ENCODE data around the gene AMDHD1.

AMDHD1 gene

DNA sequence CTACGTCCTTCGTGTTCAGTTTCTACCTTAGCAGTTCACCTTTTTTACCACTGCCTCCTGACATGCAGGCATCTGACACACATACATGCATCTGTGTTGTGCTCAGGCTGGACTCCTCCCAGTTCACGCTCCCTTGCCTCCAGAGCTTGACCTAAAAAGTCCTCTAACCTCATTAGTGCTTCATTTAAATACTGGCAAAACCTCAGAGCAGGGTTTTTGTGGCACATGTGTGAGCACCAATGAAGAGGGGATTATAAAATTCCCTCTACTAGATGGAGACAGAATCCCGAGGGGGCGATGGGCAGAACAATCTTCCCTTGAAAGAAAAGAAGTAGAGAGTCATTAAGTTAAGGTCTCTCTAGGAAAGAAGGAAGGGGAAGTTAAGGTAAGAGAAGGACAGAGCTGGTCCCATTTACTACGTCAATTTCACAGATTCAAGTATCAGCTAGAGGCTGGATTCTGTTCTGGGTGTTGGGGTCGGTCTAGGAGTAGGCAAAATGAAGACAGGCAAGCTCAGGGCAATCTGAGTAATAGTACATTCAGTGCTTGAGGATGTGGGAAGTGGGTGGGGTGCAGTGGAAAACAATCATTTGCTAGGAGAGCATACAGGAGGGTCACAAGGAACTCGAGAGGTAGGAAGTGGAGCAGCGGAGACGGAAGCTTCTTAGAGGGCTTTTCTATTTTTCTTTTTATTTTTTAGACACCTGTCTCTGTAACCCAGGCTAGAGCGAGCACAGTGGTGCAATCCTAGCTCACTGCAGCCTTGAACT, 45.6 kb downstream of the AMDHD1 start:
- Histone ChIP-seq H2BK120ac (ENCODE audit: low read depth, low read length) (no peak overlapping the region), H3K4me1 (ENCODE audit: control insufficient read depth, insufficient read depth, low read depth, low read length) (no peaks in the 10 kb centered on the region), H3K27me3 (ENCODE audit: control insufficient read depth in 1 of 2, insufficient read depth in 1 of 2, low read length in 2 of 2) (peaks cover 3 to 31% of the 10 kb centered on the region in 2 experiments), H3K18ac (ENCODE audit: low read depth in 1 of 2, low read length in 2 of 2) (no peak overlapping the region), H3K79me1 (replicated peaks; ENCODE audit: low read length, poor library complexity, severe bottlenecking) (no peaks in the 10 kb centered on the region), H2BK12ac (ENCODE audit: low read length in 2 of 2) (no peak overlapping the region), H3K9me3 (ENCODE audit: control insufficient read depth, low read length) (no peaks in the 10 kb centered on the region), H3K4ac (ENCODE audit: low read depth in 1 of 2, low read length in 2 of 2) (no peak overlapping the region), H3K36me3 (ENCODE audit: control insufficient read depth in 1 of 2, insufficient read depth in 2 of 2, low read depth in 1 of 2, low read length in 2 of 2) (no peaks in the 10 kb centered on the region), H3K4me3 (ENCODE audit: insufficient read depth in 1 of 2, low read depth in 1 of 2, low read length in 2 of 2) (no peak overlapping the region), H3K27ac (ENCODE audit: low read length, poor library complexity, severe bottlenecking) (no peak overlapping the region), H2BK5ac (ENCODE audit: low read depth, low read length, poor library complexity, severe bottlenecking) (no peak overlapping the region), H4K8ac (ENCODE audit: low read length) (no peak overlapping the region), H2AFZ (ENCODE audit: low read depth, low read length) (no peak overlapping the region), H3K4me2 (ENCODE audit: low read length, poor library complexity, severe bottlenecking) (no peak overlapping the region), H3K9ac (ENCODE audit: low read length) (no peak overlapping the region), H2AK5ac (ENCODE audit: low read length, severe bottlenecking) (no peak overlapping the region), H2BK15ac (ENCODE audit: low read depth, poor library complexity, severe bottlenecking) (no peak overlapping the region), H3K23ac (ENCODE audit: low read length in 2 of 2) (no peak overlapping the region), H3K14ac (ENCODE audit: low read length in 2 of 2) (no peak overlapping the region), H4K91ac (ENCODE audit: low read length) (no peak overlapping the region)
- no peak for DNase-seq
- 72% methylated on average over 11 of the region's 11 CpGs for WGBS

DNA sequence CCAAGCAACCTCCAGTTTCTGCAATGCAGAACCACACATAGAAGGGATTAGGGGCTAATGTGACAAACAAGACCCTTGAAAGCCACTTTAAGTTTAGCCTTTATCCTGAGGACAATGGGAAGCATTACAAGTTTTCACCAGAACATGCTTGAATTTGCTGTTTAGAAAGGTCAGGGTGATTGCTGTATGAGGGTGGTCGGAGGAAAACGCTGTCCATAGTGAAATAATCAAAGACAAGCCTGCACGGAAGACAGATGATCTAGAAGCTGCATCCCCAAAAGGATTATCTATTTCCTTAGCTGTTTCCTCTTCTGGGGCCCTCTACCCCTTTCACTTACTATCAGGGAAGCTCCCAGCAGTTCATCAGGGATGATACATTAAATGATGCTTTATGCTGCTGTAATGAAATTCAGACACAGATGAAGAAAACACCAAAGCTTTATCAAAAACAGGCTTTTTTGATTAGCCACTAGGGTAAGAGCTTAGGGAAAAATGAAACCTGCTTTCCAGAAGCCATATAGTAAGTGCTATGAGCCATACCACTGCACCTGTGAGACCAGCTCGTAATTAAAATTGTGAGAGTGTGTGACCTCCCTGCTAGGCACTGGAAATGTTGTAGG, 46.5 kb downstream of the AMDHD1 start:
- Histone ChIP-seq H3K27me3 (ENCODE audit: control insufficient read depth in 1 of 2, insufficient read depth in 1 of 2, low read length in 2 of 2) (peaks cover 3 to 31% of the 10 kb centered on the region in 2 experiments), H2BK120ac (ENCODE audit: low read depth, low read length) (no peak overlapping the region), H3K18ac (ENCODE audit: low read depth in 1 of 2, low read length in 2 of 2) (no peak overlapping the region), H2AK5ac (ENCODE audit: low read length, severe bottlenecking) (no peak overlapping the region), H3K4ac (ENCODE audit: low read depth in 1 of 2, low read length in 2 of 2) (no peak overlapping the region), H4K91ac (ENCODE audit: low read length) (no peak overlapping the region), H3K4me1 (ENCODE audit: control insufficient read depth, insufficient read depth, low read depth, low read length) (no peaks in the 10 kb centered on the region), H3K4me2 (ENCODE audit: low read length, poor library complexity, severe bottlenecking) (no peak overlapping the region), H2BK5ac (ENCODE audit: low read depth, low read length, poor library complexity, severe bottlenecking) (no peak overlapping the region), H2AFZ (ENCODE audit: low read depth, low read length) (no peak overlapping the region), H2BK15ac (ENCODE audit: low read depth, poor library complexity, severe bottlenecking) (no peak overlapping the region), H3K9me3 (ENCODE audit: control insufficient read depth, low read length) (no peaks in the 10 kb centered on the region), H3K9ac (ENCODE audit: low read length) (no peak overlapping the region), H3K23ac (ENCODE audit: low read length in 2 of 2) (no peak overlapping the region), H3K27ac (ENCODE audit: low read length, poor library complexity, severe bottlenecking) (no peak overlapping the region), H3K36me3 (ENCODE audit: control insufficient read depth in 1 of 2, insufficient read depth in 2 of 2, low read depth in 1 of 2, low read length in 2 of 2) (no peaks in the 10 kb centered on the region), H3K14ac (ENCODE audit: low read length in 2 of 2) (no peak overlapping the region), H3K79me1 (replicated peaks; ENCODE audit: low read length, poor library complexity, severe bottlenecking) (no peaks in the 10 kb centered on the region), H2BK12ac (ENCODE audit: low read length in 2 of 2) (no peak overlapping the region), H4K8ac (ENCODE audit: low read length) (no peak overlapping the region), H3K4me3 (ENCODE audit: insufficient read depth in 1 of 2, low read depth in 1 of 2, low read length in 2 of 2) (no peak overlapping the region)
- no peak for DNase-seq
- 76% methylated on average over 3 of the region's 4 CpGs for WGBS

GRCh38 chr12:95990136-95990535, 47.0 kb downstream of the AMDHD1 start:
- H3K9ac ChIP-seq (ENCODE audit: low read length), result no peak overlapping the region
- H3K79me1 ChIP-seq (replicated peaks; ENCODE audit: low read length, poor library complexity, severe bottlenecking), result no peaks in the 10 kb centered on the region
- H3K9me3 ChIP-seq (ENCODE audit: control insufficient read depth, low read length), result no peaks in the 10 kb centered on the region
- no peaks in the 10 kb centered on the region for H3K4me1 ChIP-seq (ENCODE audit: control insufficient read depth, insufficient read depth, low read depth, low read length)
- H2AFZ ChIP-seq (ENCODE audit: low read depth, low read length), result no peak overlapping the region
- H3K4me2 ChIP-seq (ENCODE audit: low read length, poor library complexity, severe bottlenecking), result no peak overlapping the region
- H2AK5ac ChIP-seq (ENCODE audit: low read length, severe bottlenecking), result no peak overlapping the region
- H3K18ac ChIP-seq (ENCODE audit: low read depth in 1 of 2, low read length in 2 of 2), result no peak overlapping the region
- H3K4me3 ChIP-seq (ENCODE audit: insufficient read depth in 1 of 2, low read depth in 1 of 2, low read length in 2 of 2), result no peak overlapping the region
- H3K4ac ChIP-seq (ENCODE audit: low read depth in 1 of 2, low read length in 2 of 2), result no peak overlapping the region
- H3K27me3 ChIP-seq (ENCODE audit: control insufficient read depth in 1 of 2, insufficient read depth in 1 of 2, low read length in 2 of 2), result peaks cover 3 to 31% of the 10 kb centered on the region in 2 experiments
- 88% methylated on average over 6 of the region's 7 CpGs for WGBS
- H3K27ac ChIP-seq (ENCODE audit: low read length, poor library complexity, severe bottlenecking), result no peak overlapping the region
- no peak overlapping the region for H2BK5ac ChIP-seq (ENCODE audit: low read depth, low read length, poor library complexity, severe bottlenecking)
- H3K23ac ChIP-seq (ENCODE audit: low read length in 2 of 2), result no peak overlapping the region
- no peak overlapping the region for H2BK12ac ChIP-seq (ENCODE audit: low read length in 2 of 2)
- no peaks in the 10 kb centered on the region for H3K36me3 ChIP-seq (ENCODE audit: control insufficient read depth in 1 of 2, insufficient read depth in 2 of 2, low read depth in 1 of 2, low read length in 2 of 2)
- H4K91ac ChIP-seq (ENCODE audit: low read length), result no peak overlapping the region
- no peak overlapping the region for H3K14ac ChIP-seq (ENCODE audit: low read length in 2 of 2)
- no peak overlapping the region for H2BK15ac ChIP-seq (ENCODE audit: low read depth, poor library complexity, severe bottlenecking)
- H4K8ac ChIP-seq (ENCODE audit: low read length), result no peak overlapping the region
- DNase-seq, result no peak
- no peak overlapping the region for H2BK120ac ChIP-seq (ENCODE audit: low read depth, low read length)

DNA sequence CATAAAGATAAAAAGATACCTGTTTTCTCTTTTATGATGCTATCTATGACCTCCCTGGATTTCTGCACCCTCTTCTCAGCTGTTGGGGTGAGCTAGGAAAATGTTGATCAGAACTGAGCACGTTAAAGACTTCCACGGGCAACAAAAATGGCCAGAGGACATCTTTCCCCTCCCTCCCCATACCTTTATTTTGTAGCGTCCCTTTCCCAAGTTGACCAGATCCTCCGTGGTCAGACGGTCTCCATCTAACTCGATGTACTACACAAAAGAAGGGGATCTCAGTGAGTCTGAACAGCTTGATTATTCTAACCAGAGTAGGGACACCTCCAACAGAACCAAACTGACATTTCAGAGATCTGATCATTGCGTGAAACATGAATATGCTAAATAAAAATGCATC, 50.8 kb downstream of the AMDHD1 start:
- no peaks in the 10 kb centered on the region for H3K9me3 ChIP-seq (ENCODE audit: control insufficient read depth, low read length)
- H4K8ac ChIP-seq (ENCODE audit: low read length), result no peak overlapping the region
- no peak overlapping the region for H3K18ac ChIP-seq (ENCODE audit: low read depth in 1 of 2, low read length in 2 of 2)
- H3K27ac ChIP-seq (ENCODE audit: low read length, poor library complexity, severe bottlenecking), result no peak overlapping the region
- H2AK5ac ChIP-seq (ENCODE audit: low read length, severe bottlenecking), result no peak overlapping the region
- H3K27me3 ChIP-seq (ENCODE audit: control insufficient read depth in 1 of 2, insufficient read depth in 1 of 2, low read length in 2 of 2), result peaks cover 0 to 24% of the 10 kb centered on the region in 2 experiments
- no peak overlapping the region for H3K4me2 ChIP-seq (ENCODE audit: low read length, poor library complexity, severe bottlenecking)
- H3K4me3 ChIP-seq (ENCODE audit: insufficient read depth in 1 of 2, low read depth in 1 of 2, low read length in 2 of 2), result no peak overlapping the region
- H3K79me1 ChIP-seq (replicated peaks; ENCODE audit: low read length, poor library complexity, severe bottlenecking), result no peaks in the 10 kb centered on the region
- H3K14ac ChIP-seq (ENCODE audit: low read length in 2 of 2), result no peak overlapping the region
- no peaks in the 10 kb centered on the region for H3K4me1 ChIP-seq (ENCODE audit: control insufficient read depth, insufficient read depth, low read depth, low read length)
- H2BK120ac ChIP-seq (ENCODE audit: low read depth, low read length), result no peak overlapping the region
- 96% methylated on average over 6 of the region's 7 CpGs for WGBS
- DNase-seq, result no peak
- no peak overlapping the region for H2BK12ac ChIP-seq (ENCODE audit: low read length in 2 of 2)
- no peak overlapping the region for H2BK15ac ChIP-seq (ENCODE audit: low read depth, poor library complexity, severe bottlenecking)
- no peak overlapping the region for H2BK5ac ChIP-seq (ENCODE audit: low read depth, low read length, poor library complexity, severe bottlenecking)
- H3K9ac ChIP-seq (ENCODE audit: low read length), result no peak overlapping the region
- no peak overlapping the region for H3K23ac ChIP-seq (ENCODE audit: low read length in 2 of 2)
- H3K4ac ChIP-seq (ENCODE audit: low read depth in 1 of 2, low read length in 2 of 2), result no peak overlapping the region
- H3K36me3 ChIP-seq (ENCODE audit: control insufficient read depth in 1 of 2, insufficient read depth in 2 of 2, low read depth in 1 of 2, low read length in 2 of 2), result peaks cover 0 to 7% of the 10 kb centered on the region in 2 experiments
- no peak overlapping the region for H2AFZ ChIP-seq (ENCODE audit: low read depth, low read length)
- H4K91ac ChIP-seq (ENCODE audit: low read length), result no peak overlapping the region

Measured in mesenchymal stem cell (in vitro differentiated cells and primary cell).